Aorta (tissue), 5 donors: Measurements from ENCODE around the gene CIB1. TPM values are rescaled to one million over a fixed set of nuclear protein-coding genes. Genes with fewer than 3 reads are reported as not detected.
"Not testable (repeated sequence)": the region's sequence is repeated elsewhere in the genome, so short reads cannot be mapped to it uniquely, and the experiment has no call there.

ENCODE experiments used
- ATAC-seq: fragments of 200-7000 bp; cut with Tn5 transposase; one replicate; pipeline ENCODE4 v1.9.1; 2022; ENCODE audit warnings: moderate library complexity; ENCODE audit not compliant: low FRiP score
- DNase-seq, 2 donors: peaks; one replicate each; pipeline ENCODE4 v3.0.0-alpha.2; 2020
- H3K27ac ChIP-seq, 2 donors: one replicate each; pipeline ENCODE4 v1.5.1; 2013; ENCODE audit warnings: low read length in 2 of 2, mild to moderate bottlenecking in 2 of 2, moderate library complexity in 2 of 2, control low read depth in 1 of 2, inconsistent platforms in 1 of 2, low read depth in 1 of 2
- H3K27me3 ChIP-seq, 2 donors: one replicate each; pipeline ENCODE4 v1.6.1; 2013; ENCODE audit warnings: control low read depth in 1 of 2, low read length in 1 of 2, mild to moderate bottlenecking in 1 of 2, moderate library complexity in 1 of 2; ENCODE audit not compliant: insufficient read depth in 2 of 2, control insufficient read depth in 1 of 2
- H3K36me3 ChIP-seq, 2 donors: one replicate each; pipeline ENCODE4 v1.6.1; 2013; ENCODE audit warnings: control low read depth in 1 of 2, low read length in 1 of 2, mild to moderate bottlenecking in 1 of 2; ENCODE audit not compliant: insufficient read depth in 2 of 2, control insufficient read depth in 1 of 2
- H3K4me1 ChIP-seq, 2 donors: one replicate each; pipeline ENCODE4 v1.6.1; 2013; ENCODE audit warnings: low read length in 2 of 2, control low read depth in 1 of 2, mild to moderate bottlenecking in 1 of 2, moderate library complexity in 1 of 2; ENCODE audit not compliant: insufficient read depth in 2 of 2, control insufficient read depth in 1 of 2
- H3K4me3 ChIP-seq, 2 donors: one replicate each; pipeline ENCODE4 v1.5.1; 2013; ENCODE audit warnings: low read length in 2 of 2, control low read depth in 1 of 2, mild to moderate bottlenecking in 1 of 2
- H3K9me3 ChIP-seq: one replicate; pipeline ENCODE4 v1.6.1; 2013; ENCODE audit warnings: mild to moderate bottlenecking, low read length; ENCODE audit not compliant: control insufficient read depth
- WGBS, 2 donors: extraction: QIAGEN DNeasy Blood & Tissue Kit; methylation state at CpG; one replicate each; pipeline ENCODE4 v1.1.7; 2013; 5-methylcytosine and 5-hydroxymethylcytosine counted together
- intact Hi-C, 2 donors: fragments of 100-400 bp; cut with DNase I; formaldehyde crosslinking; loops; one replicate each; pipeline versions ENCODE4 v1.14.2 to v1.15.0; 2022
- polyA plus RNA-seq, 2 donors: library from polyadenylated mRNA; stranded (reverse); fragments of 200-250 nt; gene quantifications; one replicate each; pipeline ENCODE4 v1.2.3, GENCODE V29; 2013
- total RNA-seq, 2 donors: library from RNA; stranded (reverse); fragmentation: NEBNext Ultra II Directional; extraction: Animal tissue kit (Norgen Biotek cat#: 25700); gene quantifications; one replicate each; pipeline ENCODE4 v1.2.1, GENCODE V29; 2021
- donor health status: healthy with polysubstance abuse.
- donor health status: Bipolar disorder and iron deficiency.
- donor health status: DM: no; HTN: no; CAD: no.
- donor health status: DM: no; HTN: no; CAD: no.
- donor health status: DM: yes; HTN: yes; CAD: no.

The CIB1 gene
- total and polyA plus RNA-seq, 4 donors: 35.5 to 128 (median 74.4) TPM

DNA sequence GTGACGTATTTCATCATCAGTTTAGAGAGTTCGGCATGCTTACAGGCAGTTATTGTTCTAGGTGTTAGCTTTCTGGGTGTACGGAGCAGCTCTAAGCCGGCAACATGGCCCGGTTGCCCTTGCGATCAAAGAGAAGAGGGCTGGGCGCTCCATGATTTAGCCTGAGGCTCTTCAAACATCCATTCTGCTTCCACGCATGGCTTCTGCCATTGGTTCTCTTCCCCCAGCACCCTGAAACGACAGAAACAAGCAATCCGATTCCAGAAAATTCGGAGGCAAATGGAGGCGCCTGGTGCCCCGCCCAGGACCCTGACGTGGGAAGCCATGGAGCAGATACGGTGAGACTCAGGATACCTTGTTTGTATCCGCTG is 32.3 kb upstream of the CIB1 start:
- Histone ChIP-seq H3K36me3 (peaks cover 3 to 5% of the 10 kb centered on the region in 2 donors), H3K27ac (peak overlapping the region; percentile 82 to 91), H3K27me3 (no peaks in the 10 kb centered on the region), H3K4me3 (peak overlapping the region; percentile 80 to 81), H3K4me1 (no peaks in the 10 kb centered on the region), H3K9me3 (no peaks in the 10 kb centered on the region)
- ATAC-seq: peak; percentile 31
- peak; percentile 68 to 75 for DNase-seq
- 0% methylated on average over 16 of the region's 16 CpGs for WGBS, 2 donors
- intact Hi-C loops: loop anchor here in 1 of 2 donors (5.0 kb wide), 1 partner anchor 34 kb away; the partner anchor contains the start of genes CIB1 and GDPGP1

DNA sequence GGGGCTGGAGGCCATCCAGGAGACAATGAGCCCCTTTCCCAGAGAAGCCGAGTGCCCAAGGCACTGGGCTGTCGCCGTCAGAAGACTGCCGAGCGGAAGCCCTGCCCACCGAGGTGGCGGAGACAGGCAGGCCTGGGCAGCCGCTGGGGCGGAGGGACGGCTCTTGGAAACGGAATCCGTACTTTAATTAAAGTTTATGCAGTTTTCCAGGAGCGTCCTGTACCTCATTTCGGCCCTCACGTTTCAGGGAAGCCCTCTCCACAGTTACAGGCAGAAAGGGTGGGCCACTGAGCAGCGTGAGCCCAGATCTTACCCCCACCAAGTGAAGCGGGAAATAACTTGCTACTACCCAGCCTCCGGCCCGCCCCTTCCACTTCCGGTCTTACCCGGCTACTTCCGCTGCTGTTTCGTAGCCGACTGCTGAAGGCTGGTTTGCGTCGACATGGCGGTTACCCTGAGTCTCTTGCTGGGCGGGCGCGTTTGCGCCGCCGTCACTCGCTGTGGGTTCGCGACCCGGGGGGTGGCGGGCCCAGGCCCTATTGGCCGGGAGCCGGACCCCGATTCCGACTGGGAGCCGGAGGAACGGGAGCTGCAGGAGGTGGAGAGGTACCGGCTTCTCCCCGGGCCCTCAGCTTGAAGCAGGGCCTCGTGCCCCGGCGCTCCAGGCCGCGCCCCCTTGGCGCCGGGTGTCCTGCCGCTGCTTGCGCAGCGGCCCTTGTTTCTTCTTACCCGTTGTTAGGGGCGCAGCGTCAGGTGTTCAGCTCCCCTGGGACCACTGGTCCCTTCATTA is 31.7 kb upstream of the CIB1 start, which contains the start of gene NGRN:
NGRN (plus strand) TSS at position 402 of the 790 bp plus-strand sequence; CDS start at position 443, 41 bp downstream.
- DNase-seq (peak; percentile 95 to 97), ATAC-seq (peak; percentile 97)
- H3K4me1 ChIP-seq: no peaks in the 10 kb centered on the region
- intact Hi-C loops: loop anchor here in 1 of 2 donors (5.0 kb wide), 1 partner anchor 33 kb away; the partner anchor contains the start of genes CIB1 and GDPGP1
- no peaks in the 10 kb centered on the region for H3K27me3 ChIP-seq
- peak within 1 kb of the TSS; percentile 80 to 81 for H3K4me3 ChIP-seq
- H3K36me3 ChIP-seq: peaks cover 2 to 4% of the 10 kb centered on the region in 2 donors
- H3K27ac ChIP-seq: peak within 1 kb of the TSS; percentile 84 to 91
- 0% methylated on average over 56 to 59 of the region's 59 CpGs for WGBS, 2 donors
- no peaks in the 10 kb centered on the region for H3K9me3 ChIP-seq

DNA sequence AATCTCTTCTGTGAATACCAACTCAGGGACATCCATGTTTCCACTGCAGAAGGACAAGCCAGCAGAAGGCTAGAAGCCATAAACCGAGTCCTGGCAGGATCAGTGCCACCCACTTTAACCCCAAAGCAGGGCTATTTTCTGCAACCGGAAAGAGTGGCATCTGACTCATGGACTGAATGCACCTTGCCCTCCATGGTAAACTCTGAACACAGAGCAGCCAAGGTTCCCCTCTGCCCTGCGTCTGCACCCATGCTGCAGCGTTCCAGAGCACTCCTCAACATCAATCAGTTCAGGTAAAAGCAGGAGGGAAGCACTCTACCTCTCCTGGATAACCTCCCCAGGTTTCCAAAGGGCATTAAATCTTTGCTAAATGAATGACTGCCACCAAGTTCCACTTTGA is 30.9 kb upstream of the CIB1 start:
- H3K36me3 ChIP-seq: no peaks in the 10 kb centered on the region
- H3K4me1 ChIP-seq: no peaks in the 10 kb centered on the region
- H3K9me3 ChIP-seq: no peaks in the 10 kb centered on the region
- no peaks in the 10 kb centered on the region for H3K27me3 ChIP-seq
- intact Hi-C loops: loop anchor here in 1 of 2 donors (5.0 kb wide), 1 partner anchor 32 kb away; the partner anchor contains the start of genes CIB1 and GDPGP1
- ATAC-seq (no peak), DNase-seq (no peak)
- WGBS, 2 donors: 38 to 51% methylated on average over 4 of the region's 4 CpGs
- H3K27ac ChIP-seq: peak overlapping the region; percentile 84 to 91
- H3K4me3 ChIP-seq: peak overlapping the region; percentile 37 to 80

DNA sequence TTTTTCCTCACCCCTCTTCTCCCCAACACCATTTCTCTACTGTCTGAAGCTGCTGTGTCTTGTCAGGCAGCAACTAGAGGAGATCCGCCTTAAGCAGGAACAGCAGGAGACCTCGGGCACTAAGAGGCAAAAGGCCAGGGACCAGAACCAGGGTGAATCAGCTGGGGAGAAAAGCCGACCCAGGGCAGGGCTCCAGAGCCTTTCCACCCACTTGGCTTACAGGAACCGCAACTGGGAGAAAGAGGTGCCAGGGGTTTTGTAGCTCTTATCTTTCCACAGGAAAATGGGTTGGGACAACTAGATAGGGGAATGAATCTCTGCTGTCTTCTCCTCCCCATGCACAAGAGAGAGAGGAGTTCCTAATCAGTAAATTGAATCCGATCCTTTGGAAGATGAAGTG is 28.7 kb upstream of the CIB1 start:
- WGBS, 2 donors: 72 to 80% methylated on average over 5 of the region's 5 CpGs
- intact Hi-C loops: no loop called here
- Histone ChIP-seq H3K4me3 (no peak overlapping the region), H3K4me1 (no peaks in the 10 kb centered on the region), H3K36me3 (no peaks in the 10 kb centered on the region), H3K27ac (no peak overlapping the region), H3K27me3 (no peaks in the 10 kb centered on the region), H3K9me3 (no peaks in the 10 kb centered on the region)
- ATAC-seq (no peak), DNase-seq (no peak)

DNA sequence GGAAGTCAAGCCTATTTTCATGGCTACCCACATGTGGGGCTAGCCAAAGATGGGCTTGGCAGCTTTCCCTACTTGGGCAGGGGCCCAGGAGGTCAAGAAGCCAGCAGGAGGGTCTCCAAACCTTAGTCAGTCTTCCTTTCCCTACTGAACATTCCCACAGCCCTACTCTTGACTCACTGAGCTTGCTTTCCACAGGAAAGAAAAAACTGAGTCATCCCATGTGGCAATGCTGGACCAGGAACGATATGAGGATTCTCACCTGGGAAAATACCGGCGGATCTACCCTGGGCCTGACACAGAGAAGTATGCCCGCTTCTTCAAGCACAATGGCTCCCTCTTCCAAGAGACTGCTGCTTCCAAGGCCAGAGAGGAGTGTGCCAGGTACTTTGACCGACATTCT is 28.1 kb upstream of the CIB1 start:
- H3K36me3 ChIP-seq: no peaks in the 10 kb centered on the region
- ATAC-seq: no peak
- H3K4me1 ChIP-seq: no peaks in the 10 kb centered on the region
- no peak overlapping the region for H3K27ac ChIP-seq
- H3K9me3 ChIP-seq: no peaks in the 10 kb centered on the region
- WGBS, 2 donors: 87 to 90% methylated on average over 5 of the region's 5 CpGs
- no peaks in the 10 kb centered on the region for H3K27me3 ChIP-seq
- intact Hi-C loops: no loop called here
- H3K4me3 ChIP-seq: no peak overlapping the region
- no peak for DNase-seq

DNA sequence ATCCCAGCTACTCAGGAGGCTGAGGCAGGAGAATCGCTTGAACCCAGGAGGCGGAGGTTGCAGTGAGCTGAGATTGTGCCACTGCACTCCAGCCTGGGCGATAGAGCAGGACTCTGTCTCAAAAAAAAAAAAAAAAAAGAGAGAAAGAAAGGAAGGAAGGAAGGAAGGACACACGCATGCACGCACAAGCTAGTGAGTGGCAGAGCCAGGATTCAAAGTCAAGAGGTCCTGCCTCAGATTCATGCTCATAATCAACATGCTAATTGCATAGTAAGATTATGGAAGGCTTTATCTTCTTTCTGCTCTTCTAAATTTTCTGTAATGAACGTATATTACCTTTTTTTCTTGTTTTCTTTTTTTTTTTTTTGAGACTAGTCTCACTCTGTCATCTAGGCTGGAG is 27.0 kb upstream of the CIB1 start:
- H3K4me1 ChIP-seq, intact Hi-C loops, H3K36me3 ChIP-seq, H3K9me3 ChIP-seq, DNase-seq, H3K27me3 ChIP-seq, H3K27ac ChIP-seq, ATAC-seq, H3K4me3 ChIP-seq: not testable (repeated sequence)
- WGBS, 2 donors: 83 to 90% methylated on average over 5 to 6 of the region's 6 CpGs

DNA sequence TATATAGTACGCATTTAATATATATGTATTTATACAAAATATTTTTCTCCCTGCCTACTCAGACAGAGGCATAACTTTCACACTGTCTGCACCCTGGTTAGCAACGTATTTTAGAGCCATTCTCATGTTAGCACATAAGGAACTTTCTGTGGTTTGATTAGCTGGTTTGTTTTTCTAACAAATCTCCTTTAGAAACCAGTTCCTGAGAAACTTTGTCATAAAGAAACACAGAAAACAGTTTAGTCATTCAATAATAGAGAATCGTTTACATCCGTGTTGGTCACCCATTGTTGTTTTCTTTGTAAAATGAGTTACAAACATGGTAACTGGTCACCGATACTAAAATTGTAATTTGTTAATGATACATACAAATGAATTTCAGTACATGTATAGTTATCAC is 25.8 kb upstream of the CIB1 start:
- Histone ChIP-seq H3K4me1 (no peaks in the 10 kb centered on the region), H3K27ac (no peak overlapping the region), H3K4me3 (no peak overlapping the region), H3K27me3 (no peaks in the 10 kb centered on the region), H3K36me3 (no peaks in the 10 kb centered on the region), H3K9me3 (no peaks in the 10 kb centered on the region)
- 77 to 78% methylated on average over 5 of the region's 5 CpGs for WGBS, 2 donors
- intact Hi-C loops: no loop called here
- no peak for ATAC-seq
- DNase-seq: no peak

DNA sequence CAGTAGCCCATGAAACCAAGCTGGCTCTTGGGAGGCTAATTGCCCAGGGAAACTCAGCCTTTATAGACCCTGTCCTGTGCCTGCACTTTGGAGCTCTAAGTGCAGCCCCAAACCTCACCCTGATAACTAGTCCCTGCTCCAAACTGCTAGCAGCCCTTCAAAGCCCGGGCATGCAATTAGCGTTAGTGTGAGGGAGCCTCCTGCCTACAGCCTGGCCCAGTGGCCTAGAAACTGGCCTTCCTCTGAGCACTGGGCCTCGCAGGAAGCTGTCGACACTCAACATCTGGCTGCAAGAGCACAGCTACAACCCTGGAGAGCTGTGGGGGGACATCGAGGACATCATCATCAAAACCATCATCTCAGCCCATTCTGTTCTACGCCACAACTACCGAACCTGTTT is 24.0 kb upstream of the CIB1 start:
- no peak for ATAC-seq
- Histone ChIP-seq H3K27me3 (no peaks in the 10 kb centered on the region), H3K27ac (no peak overlapping the region), H3K4me1 (no peaks in the 10 kb centered on the region), H3K36me3 (no peaks in the 10 kb centered on the region), H3K9me3 (no peaks in the 10 kb centered on the region), H3K4me3 (no peak overlapping the region)
- DNase-seq: peak in 1 of 2 donors; percentile 4
- intact Hi-C loops: no loop called here
- 82% methylated on average over 7 of the region's 7 CpGs for WGBS, 2 donors
